CD14-positive monocyte (primary cell): ENCODE measurements around the gene FHIT. TPM values are rescaled to one million over a fixed set of nuclear protein-coding genes. Genes with fewer than 3 reads are reported as not detected.

Experiments used
- DNase-seq, 3 donors: peaks; one replicate each; pipeline ENCODE4 v3.0.0-alpha.2; 2011 to 2022
- H2AFZ ChIP-seq: 2 replicates; pipeline ENCODE4 v1.6.0; 2012; ENCODE audit warnings: mild to moderate bottlenecking, low read depth, low read length, inconsistent platforms; ENCODE audit not compliant: insufficient read depth, poor library complexity, severe bottlenecking
- H3K27ac ChIP-seq, 2 donors: 1 replicate in 1 of 2; 2 replicates in 1 of 2; pipeline ENCODE4 v1.5.1; 2012 to 2013; ENCODE audit warnings: low read length in 2 of 2, control low read depth in 1 of 2, inconsistent platforms in 1 of 2, low read depth in 1 of 2, mild to moderate bottlenecking in 1 of 2
- H3K27me3 ChIP-seq, 2 donors: one replicate each; pipeline versions ENCODE4 v1.6.0 to v1.6.1; 2011 to 2013; ENCODE audit warnings: low read length in 2 of 2; ENCODE audit not compliant: control insufficient read depth in 2 of 2, insufficient read depth in 2 of 2
- H3K36me3 ChIP-seq, 2 donors: replicated peaks in 1 of 2; 1 replicate in 1 of 2; 2 replicates in 1 of 2; pipeline versions ENCODE4 v1.5.1 to v1.6.1; 2012 to 2013; ENCODE audit warnings: low read length in 2 of 2, control low read depth in 1 of 2, inconsistent platforms in 1 of 2, mild to moderate bottlenecking in 1 of 2; ENCODE audit not compliant: insufficient read depth in 2 of 2, control insufficient read depth in 1 of 2
- H3K4me1 ChIP-seq, 2 donors: 1 replicate in 1 of 2; 2 replicates in 1 of 2; pipeline versions ENCODE4 v1.5.1 to v1.6.1; 2012 to 2013; ENCODE audit warnings: low read length in 2 of 2, control low read depth in 1 of 2, inconsistent platforms in 1 of 2, mild to moderate bottlenecking in 1 of 2, moderate library complexity in 1 of 2; ENCODE audit not compliant: insufficient read depth in 2 of 2, control insufficient read depth in 1 of 2
- H3K4me2 ChIP-seq: replicated peaks from 2 replicates; pipeline ENCODE3; 2012; ENCODE audit warnings: low read length, moderate library complexity, mild to moderate bottlenecking; ENCODE audit not compliant: poor library complexity, severe bottlenecking; ENCODE audit errors: extremely low read depth
- H3K4me3 ChIP-seq, 3 experiments: fragments of 200-600 bp in 1 of 3; sonication (generic) in 1 of 3; replicated peaks in 1 of 3; 1 replicate in 2 of 3; 2 replicates in 1 of 3; pipeline ENCODE4 v1.5.1; 2011 to 2013; ENCODE audit warnings: low read length in 3 of 3, mild to moderate bottlenecking in 3 of 3, control low read depth in 2 of 3, low read depth in 2 of 3, inconsistent platforms in 1 of 3, moderate library complexity in 1 of 3
- H3K79me2 ChIP-seq: 2 replicates; pipeline ENCODE4 v1.6.0; 2012; ENCODE audit warnings: mild to moderate bottlenecking, control low read depth, inconsistent platforms, low read length, moderate library complexity; ENCODE audit not compliant: insufficient read depth
- H3K9ac ChIP-seq: 2 replicates; pipeline ENCODE4 v1.6.0; 2017; ENCODE audit warnings: low read length, mild to moderate bottlenecking; ENCODE audit not compliant: insufficient read depth, poor library complexity, severe bottlenecking
- H3K9me3 ChIP-seq, 2 donors: replicated peaks in 1 of 2; 1 replicate in 1 of 2; 2 replicates in 1 of 2; pipeline versions ENCODE4 v1.5.1 to v1.6.1; 2012 to 2013; ENCODE audit warnings: low read length in 2 of 2, control low read depth in 1 of 2; ENCODE audit not compliant: control insufficient read depth in 1 of 2, insufficient read depth in 1 of 2
- H4K20me1 ChIP-seq: 2 replicates; pipeline ENCODE4 v1.6.0; 2012; ENCODE audit warnings: mild to moderate bottlenecking, low read length, control low read depth, moderate library complexity; ENCODE audit not compliant: insufficient read depth
- H3K27ac Mint-ChIP-seq, 7 donors: one replicate each; pipeline ENCODE4 v1.8.0; 2020; ENCODE audit warnings: mild to moderate bottlenecking in 7 of 7, mixed read lengths in 7 of 7, moderate library complexity in 6 of 7, inconsistent platforms in 2 of 7
- H3K27me3 Mint-ChIP-seq, 3 donors: one replicate each; pipeline ENCODE4 v1.8.0; 2021 to 2022; ENCODE audit warnings: low read depth in 3 of 3, mild to moderate bottlenecking in 3 of 3, mixed read lengths in 3 of 3, moderate library complexity in 3 of 3, inconsistent platforms in 1 of 3
- H3K36me3 Mint-ChIP-seq, 2 donors: one replicate each; pipeline ENCODE4 v1.8.0; 2020; ENCODE audit warnings: mixed read lengths in 2 of 2, inconsistent platforms in 1 of 2, mild to moderate bottlenecking in 1 of 2
- H3K4me1 Mint-ChIP-seq: one replicate; pipeline ENCODE4 v1.8.0; 2020; ENCODE audit warnings: mild to moderate bottlenecking, mixed read lengths
- H3K4me3 Mint-ChIP-seq, 2 donors: one replicate each; pipeline ENCODE4 v1.8.0; 2020; ENCODE audit warnings: mild to moderate bottlenecking in 2 of 2, mixed read lengths in 2 of 2, moderate library complexity in 1 of 2
- H3K9me3 Mint-ChIP-seq, 7 donors: one replicate each; pipeline ENCODE4 v1.8.0; 2020 to 2022; ENCODE audit warnings: mixed read lengths in 7 of 7, mild to moderate bottlenecking in 6 of 7, moderate library complexity in 6 of 7, inconsistent platforms in 2 of 7
- WGBS: methylation state at CpG from one replicate; pipeline ENCODE4 v1.1.5; 2013; ENCODE audit warnings: missing lambda C conversion rate; ENCODE audit not compliant: insufficient coverage; 5-methylcytosine and 5-hydroxymethylcytosine counted together
- intact Hi-C, 2 donors: fragments of 100-400 bp; cut with micrococcal nuclease; formaldehyde crosslinking; loops; one replicate each; pipeline versions ENCODE4 v1.15.0 to v1.15.1; 2023
- polyA plus RNA-seq, 3 donors: library from polyadenylated mRNA; depleted of rRNA in 1 of 3; unstranded in 2 of 3; stranded (reverse) in 1 of 3; fragments of 300-500 nt in 2 of 3; fragments of >200 nt in 1 of 3; fragmentation: Illumina TruSeq in 2 of 3; gene quantifications; 1 replicate in 2 of 3; 2 replicates in 1 of 3; pipeline ENCODE4 v1.2.3, GENCODE V29; 2012 to 2021
- TF ChIP-seq, protein P1 (sequence below): fragments of 200-600 bp; IDR thresholded peaks from one replicate; pipeline ENCODE4 v1.8.0; 2022; ENCODE audit warnings: antibody characterized with exemption, mild to moderate bottlenecking

The FHIT gene
- polyA plus RNA-seq, 3 donors = 1.7 to 3.4 (median 3.2) TPM

DNA sequence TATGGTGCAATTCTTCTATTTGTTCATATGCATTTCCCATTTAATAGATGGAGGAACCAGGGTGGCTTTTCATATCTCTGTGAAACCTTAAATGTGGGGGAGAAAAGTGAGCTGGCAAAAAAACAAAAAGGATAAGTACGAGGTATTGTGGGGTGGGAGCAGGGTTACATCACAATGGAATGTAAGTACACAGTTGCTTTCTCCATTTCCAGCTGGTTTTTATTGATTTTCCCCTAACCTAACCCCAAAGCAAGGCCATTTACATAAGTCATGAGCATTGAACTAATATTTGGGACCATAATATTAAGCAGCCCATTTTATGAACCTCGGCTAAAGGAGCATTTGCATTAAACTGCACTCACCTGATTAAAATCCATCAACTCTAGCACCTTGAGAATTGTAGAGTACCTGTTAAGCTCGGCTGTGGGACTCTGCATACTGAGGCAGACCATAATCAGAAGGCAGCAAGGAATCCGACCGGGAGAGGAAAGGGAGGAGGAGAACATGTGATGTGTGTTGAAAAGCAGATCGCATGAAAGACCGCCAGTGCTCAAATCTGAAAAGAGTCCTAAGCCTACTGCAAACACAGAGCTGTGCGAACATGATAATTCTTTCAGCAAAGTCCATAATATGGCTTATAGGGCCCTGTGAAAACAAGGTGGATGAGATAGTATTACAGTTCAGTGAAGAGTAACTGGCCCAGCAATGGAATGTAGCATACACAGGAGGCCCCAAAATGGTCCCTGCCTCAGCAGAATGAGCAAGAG lies 513.4 kb downstream of the FHIT start:
- no peaks in the 10 kb centered on the region for H3K79me2 ChIP-seq
- Mint-ChIP-seq H3K4me1 (no peaks in the 10 kb centered on the region), H3K4me3 (no peak overlapping the region), H3K27ac (no peak overlapping the region), H3K27me3 (no peaks in the 10 kb centered on the region), H3K36me3 (no peaks in the 10 kb centered on the region), H3K9me3 (peaks cover under 1 to 9% (median 3%) of the 10 kb centered on the region in 7 donors)
- no peak overlapping the region for H3K4me2 ChIP-seq
- TF ChIP-seq, protein P1, sequence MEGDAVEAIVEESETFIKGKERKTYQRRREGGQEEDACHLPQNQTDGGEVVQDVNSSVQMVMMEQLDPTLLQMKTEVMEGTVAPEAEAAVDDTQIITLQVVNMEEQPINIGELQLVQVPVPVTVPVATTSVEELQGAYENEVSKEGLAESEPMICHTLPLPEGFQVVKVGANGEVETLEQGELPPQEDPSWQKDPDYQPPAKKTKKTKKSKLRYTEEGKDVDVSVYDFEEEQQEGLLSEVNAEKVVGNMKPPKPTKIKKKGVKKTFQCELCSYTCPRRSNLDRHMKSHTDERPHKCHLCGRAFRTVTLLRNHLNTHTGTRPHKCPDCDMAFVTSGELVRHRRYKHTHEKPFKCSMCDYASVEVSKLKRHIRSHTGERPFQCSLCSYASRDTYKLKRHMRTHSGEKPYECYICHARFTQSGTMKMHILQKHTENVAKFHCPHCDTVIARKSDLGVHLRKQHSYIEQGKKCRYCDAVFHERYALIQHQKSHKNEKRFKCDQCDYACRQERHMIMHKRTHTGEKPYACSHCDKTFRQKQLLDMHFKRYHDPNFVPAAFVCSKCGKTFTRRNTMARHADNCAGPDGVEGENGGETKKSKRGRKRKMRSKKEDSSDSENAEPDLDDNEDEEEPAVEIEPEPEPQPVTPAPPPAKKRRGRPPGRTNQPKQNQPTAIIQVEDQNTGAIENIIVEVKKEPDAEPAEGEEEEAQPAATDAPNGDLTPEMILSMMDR = no peak
- WGBS = 100% methylated on average over 1 of the region's 8 CpGs
- H3K27me3 ChIP-seq = no peaks in the 10 kb centered on the region
- no peaks in the 10 kb centered on the region for H3K4me1 ChIP-seq
- H3K9ac ChIP-seq = no peak overlapping the region
- H2AFZ ChIP-seq = no peak overlapping the region
- H3K27ac ChIP-seq = no peak overlapping the region
- DNase-seq = no peak
- H3K4me3 ChIP-seq = no peak overlapping the region
- H3K36me3 ChIP-seq = no peaks in the 10 kb centered on the region
- intact Hi-C loops = no loop called here
- no peaks in the 10 kb centered on the region for H4K20me1 ChIP-seq
- H3K9me3 ChIP-seq = peaks cover 0 to 4% of the 10 kb centered on the region in 2 donors

DNA sequence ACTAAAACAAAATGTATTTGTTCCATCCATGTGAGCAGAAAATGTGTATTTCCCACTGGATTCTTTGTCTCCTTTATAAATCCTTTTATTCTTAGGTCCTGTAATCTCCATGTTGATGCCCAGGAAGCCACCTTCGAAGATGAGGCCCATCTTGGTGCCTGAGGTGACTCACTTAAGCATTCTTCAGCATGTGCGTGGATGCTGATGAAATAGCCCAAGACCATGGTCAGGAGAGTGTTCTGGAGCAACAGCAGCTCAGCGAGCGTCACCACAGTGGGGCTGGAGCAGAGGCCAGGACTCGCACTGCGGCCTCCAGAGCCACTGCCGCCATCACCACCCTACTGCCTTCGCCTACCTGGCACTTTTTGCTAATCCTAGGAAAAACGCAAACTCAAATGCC lies 520.9 kb downstream of the FHIT start:
- Histone ChIP-seq H4K20me1 (no peaks in the 10 kb centered on the region), H3K9me3 (peaks cover 9 to 20% of the 10 kb centered on the region in 2 donors), H3K79me2 (no peaks in the 10 kb centered on the region), H3K4me1 (no peaks in the 10 kb centered on the region), H3K4me2 (no peak overlapping the region), H2AFZ (no peak overlapping the region), H3K27me3 (no peaks in the 10 kb centered on the region), H3K4me3 (no peak overlapping the region), H3K9ac (no peak overlapping the region), H3K27ac (no peak overlapping the region), H3K36me3 (no peaks in the 10 kb centered on the region)
- no peak overlapping the region for H3K4me3 Mint-ChIP-seq
- H3K4me1 Mint-ChIP-seq = no peaks in the 10 kb centered on the region
- no peak overlapping the region for H3K27ac Mint-ChIP-seq
- H3K36me3 Mint-ChIP-seq = peaks cover 0 to 4% of the 10 kb centered on the region in 2 donors
- WGBS = 95% methylated on average over 5 of the region's 9 CpGs
- no peak for DNase-seq
- peaks cover 11 to 24% (median 18%) of the 10 kb centered on the region in 7 donors for H3K9me3 Mint-ChIP-seq
- peaks cover 0 to 1% (median 0%) of the 10 kb centered on the region in 3 donors for H3K27me3 Mint-ChIP-seq
- TF ChIP-seq, protein P1 = no peak
- intact Hi-C loops = no loop called here
